HG02623 (cell line): Measurements from ENCODE around the gene EVPLL.
"Not testable (repeated sequence)": the region's sequence is repeated elsewhere in the genome, so short reads cannot be mapped to it uniquely, and the experiment has no call there.

ENCODE experiments used
- ATAC-seq: cut with Tn5 transposase; IDR thresholded peaks from one replicate; pipeline ENCODE4 v1.9.1; 2021; ENCODE audit warnings: moderate library complexity; ENCODE audit not compliant: unreplicated experiment

The EVPLL gene

DNA sequence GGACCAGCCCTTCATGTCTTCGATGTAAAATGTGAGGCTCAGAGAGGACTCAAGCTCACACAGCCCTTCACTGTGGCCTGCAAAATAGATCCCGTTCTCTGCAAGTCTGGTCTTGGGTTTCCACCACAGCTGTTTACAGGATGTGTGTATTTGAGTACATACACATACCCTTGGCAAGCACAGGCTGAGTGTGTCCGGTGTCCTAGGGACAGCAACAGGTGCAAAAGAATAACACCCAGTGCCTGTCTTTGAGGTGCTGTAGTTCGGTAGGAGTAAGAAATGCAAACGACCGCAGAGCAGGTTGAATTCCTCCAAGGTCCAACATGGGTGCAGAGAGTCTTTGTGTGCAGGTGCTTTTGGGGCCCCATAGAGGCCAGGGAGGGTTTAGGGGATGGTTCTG lies 44.9 kb downstream of the EVPLL start:
- not testable (repeated sequence) for ATAC-seq

DNA sequence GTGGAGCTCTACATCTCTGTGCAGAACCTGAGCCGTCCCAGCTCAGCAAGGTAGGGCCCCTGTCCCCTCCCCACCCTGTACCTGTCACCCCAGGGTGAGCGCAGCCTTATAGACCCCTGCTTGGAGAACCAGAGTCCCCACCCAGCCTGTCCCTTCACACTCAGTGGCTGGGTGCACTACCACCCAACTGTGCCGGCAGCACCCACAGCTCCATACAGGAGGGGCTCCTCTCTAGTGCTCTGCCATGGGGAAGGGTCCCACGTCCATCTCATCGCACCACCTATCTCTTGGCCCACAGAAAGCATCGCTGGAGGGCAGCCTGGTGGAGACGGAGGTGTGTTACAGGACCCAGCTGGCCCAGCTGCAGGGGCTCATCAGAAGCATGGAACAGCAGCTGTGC lies 45.4 kb downstream of the EVPLL start:
- ATAC-seq = not testable (repeated sequence)

DNA sequence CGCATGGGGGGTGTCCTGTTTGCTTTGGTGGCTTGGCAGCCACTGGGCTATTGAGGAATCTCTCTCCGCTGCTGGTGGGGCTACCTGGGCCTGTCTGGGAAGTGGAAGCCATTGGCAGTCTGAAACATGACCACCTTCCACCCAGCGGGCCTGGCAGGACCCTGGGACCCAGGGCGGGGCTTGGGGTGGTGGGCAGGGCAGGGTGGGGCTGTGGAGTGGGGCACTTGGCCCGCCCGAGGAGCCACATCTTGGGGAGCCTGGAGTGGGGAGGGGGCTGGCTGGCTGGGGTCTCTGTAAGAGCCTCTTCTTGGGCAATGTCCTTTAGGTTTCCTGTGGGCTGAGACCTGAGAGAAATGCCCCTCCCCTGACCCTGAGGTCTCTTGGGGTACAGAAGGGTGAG lies 48.0 kb downstream of the EVPLL start:
- not testable (repeated sequence) for ATAC-seq

DNA sequence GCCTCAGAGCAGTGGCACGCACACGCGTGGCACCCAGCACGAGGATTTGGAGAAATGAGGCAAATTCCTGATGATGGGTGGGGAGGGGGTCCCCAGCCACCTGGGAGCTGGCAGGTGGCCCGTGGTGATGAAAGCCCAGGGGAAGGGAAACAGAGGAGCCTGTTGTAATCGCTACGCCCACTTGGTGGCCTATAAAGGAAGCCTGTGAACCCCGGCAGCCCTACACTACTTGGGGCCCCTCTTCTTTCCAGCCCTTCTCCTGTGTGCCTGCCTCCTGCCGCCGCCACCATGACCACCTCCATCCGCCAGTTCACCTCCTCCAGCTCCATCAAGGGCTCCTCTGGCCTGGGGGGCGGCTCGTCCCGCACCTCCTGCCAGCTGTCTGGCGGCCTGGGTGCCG lies 49.1 kb downstream of the EVPLL start:
- ATAC-seq = not testable (repeated sequence)

DNA sequence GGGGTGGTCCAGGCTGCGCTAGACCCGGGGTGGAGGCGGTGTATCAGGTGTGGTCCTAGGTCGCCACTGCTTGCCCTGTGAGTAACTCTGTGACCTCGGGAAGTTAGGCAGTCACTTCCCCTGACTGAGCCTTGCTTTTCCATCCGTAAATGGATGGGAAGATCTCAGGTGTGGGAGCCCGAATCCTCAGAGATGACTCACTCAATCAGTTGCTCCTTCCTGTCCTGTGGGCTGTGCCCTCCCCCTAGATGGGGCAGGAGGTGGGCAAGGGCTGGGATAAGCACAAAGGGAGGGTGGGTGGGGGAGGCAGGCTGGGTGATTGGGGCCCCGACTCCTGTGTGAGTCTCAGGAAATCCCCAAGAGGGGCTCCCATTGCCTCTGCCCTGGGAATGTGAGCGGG lies 54.6 kb downstream of the EVPLL start:
- ATAC-seq = not testable (repeated sequence)
